ENCODE measurements around the gene SIGLEC14.

- TF ChIP-seq, protein P1, sequence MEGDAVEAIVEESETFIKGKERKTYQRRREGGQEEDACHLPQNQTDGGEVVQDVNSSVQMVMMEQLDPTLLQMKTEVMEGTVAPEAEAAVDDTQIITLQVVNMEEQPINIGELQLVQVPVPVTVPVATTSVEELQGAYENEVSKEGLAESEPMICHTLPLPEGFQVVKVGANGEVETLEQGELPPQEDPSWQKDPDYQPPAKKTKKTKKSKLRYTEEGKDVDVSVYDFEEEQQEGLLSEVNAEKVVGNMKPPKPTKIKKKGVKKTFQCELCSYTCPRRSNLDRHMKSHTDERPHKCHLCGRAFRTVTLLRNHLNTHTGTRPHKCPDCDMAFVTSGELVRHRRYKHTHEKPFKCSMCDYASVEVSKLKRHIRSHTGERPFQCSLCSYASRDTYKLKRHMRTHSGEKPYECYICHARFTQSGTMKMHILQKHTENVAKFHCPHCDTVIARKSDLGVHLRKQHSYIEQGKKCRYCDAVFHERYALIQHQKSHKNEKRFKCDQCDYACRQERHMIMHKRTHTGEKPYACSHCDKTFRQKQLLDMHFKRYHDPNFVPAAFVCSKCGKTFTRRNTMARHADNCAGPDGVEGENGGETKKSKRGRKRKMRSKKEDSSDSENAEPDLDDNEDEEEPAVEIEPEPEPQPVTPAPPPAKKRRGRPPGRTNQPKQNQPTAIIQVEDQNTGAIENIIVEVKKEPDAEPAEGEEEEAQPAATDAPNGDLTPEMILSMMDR (IDR thresholded peaks at IDR 0.05 in 4 of 5, conservative IDR thresholded peaks at IDR 0.05 in 1 of 5) = no peak
- no peak for TF ChIP-seq POLR2A (IDR thresholded peaks at IDR 0.05)
Measured at GRCh38 chr19:51644636-51645271, 1.9 kb downstream of the SIGLEC14 start.
